ENCODE measurements around the gene KBTBD13. TPM values are rescaled to one million over a fixed set of nuclear protein-coding genes. Genes with fewer than 3 reads are reported as not detected.
"Not testable (repeated sequence)": the region's sequence is repeated elsewhere in the genome, so short reads cannot be mapped to it uniquely, and the experiment has no call there.

The KBTBD13 gene
- total and polyA plus RNA-seq, 8 donors = 0.18 to 1.4 (median 0.71) TPM; not detected in 1

DNA sequence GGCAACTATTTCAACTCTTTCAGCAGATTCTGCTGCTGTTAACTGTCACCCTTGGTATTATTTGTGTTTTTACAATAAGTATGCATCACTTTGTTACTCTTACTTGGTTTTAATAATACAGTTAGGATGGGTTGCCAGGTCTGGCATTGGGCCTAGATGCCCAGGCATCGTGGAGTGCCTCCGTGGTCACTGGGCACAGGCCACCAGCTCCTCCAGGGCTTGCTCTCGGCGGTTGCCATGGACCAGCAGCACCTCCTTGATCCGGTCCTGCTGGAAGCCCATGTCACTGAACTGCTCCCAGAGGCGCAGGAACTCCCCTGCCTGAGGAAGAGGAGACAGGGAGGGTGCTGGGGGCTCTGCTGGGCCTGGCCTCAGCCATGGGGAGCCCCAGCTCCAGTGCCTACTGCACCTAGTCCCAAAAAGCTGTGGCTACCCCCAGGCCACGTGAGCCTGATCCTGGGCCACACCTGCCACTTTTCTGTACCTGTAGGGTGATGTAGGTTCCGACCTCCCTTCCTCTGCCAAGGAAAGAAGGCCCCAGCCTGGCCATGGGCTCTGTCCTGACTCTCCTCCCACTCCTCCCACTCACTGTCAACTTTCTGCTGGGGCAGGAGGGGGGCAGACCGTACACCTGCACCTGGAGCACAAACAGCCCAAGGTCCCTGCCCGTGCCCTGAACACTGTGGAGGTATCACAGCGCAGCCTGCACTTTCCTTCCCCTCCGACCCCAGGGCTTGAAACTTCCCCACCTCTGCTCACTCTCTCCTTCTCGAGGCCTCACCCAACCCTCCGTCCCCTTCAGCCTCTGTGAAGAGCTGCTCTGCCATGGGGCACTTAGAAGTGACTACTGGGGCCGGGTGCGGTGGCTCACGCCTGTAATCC, 16.6 kb downstream of the KBTBD13 start:
- intact Hi-C loops (cut with DNase I) = loop anchor here in 1 of 2 donors (10.0 kb wide), 1 partner anchor 58 kb away; no protein-coding TSS in a partner anchor
- TF ChIP-seq, protein P1, sequence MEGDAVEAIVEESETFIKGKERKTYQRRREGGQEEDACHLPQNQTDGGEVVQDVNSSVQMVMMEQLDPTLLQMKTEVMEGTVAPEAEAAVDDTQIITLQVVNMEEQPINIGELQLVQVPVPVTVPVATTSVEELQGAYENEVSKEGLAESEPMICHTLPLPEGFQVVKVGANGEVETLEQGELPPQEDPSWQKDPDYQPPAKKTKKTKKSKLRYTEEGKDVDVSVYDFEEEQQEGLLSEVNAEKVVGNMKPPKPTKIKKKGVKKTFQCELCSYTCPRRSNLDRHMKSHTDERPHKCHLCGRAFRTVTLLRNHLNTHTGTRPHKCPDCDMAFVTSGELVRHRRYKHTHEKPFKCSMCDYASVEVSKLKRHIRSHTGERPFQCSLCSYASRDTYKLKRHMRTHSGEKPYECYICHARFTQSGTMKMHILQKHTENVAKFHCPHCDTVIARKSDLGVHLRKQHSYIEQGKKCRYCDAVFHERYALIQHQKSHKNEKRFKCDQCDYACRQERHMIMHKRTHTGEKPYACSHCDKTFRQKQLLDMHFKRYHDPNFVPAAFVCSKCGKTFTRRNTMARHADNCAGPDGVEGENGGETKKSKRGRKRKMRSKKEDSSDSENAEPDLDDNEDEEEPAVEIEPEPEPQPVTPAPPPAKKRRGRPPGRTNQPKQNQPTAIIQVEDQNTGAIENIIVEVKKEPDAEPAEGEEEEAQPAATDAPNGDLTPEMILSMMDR (IDR thresholded peaks at IDR 0.05) = no peak
- Histone ChIP-seq H3K4me1 (peaks cover 3 to 4% of the 10 kb centered on the region in 2 donors), H3K9me3 (no peaks in the 10 kb centered on the region), H3K27ac (no peak overlapping the region), H3K36me3 (peaks cover 0 to 15% of the 10 kb centered on the region in 2 donors), H3K4me3 (no peak overlapping the region), H3K27me3 (no peaks in the 10 kb centered on the region)
- DNase-seq = no peak
- ATAC-seq = no peak

- peaks cover 0 to 21% of the 10 kb centered on the region in 2 donors for H3K36me3 ChIP-seq
- not testable (repeated sequence) for H3K27me3 ChIP-seq, H3K4me3 ChIP-seq, H3K4me1 ChIP-seq, DNase-seq, H3K27ac ChIP-seq, H3K9me3 ChIP-seq, ATAC-seq
- intact Hi-C loops (cut with DNase I) = loop anchor here in 1 of 2 donors (10.0 kb wide), 1 partner anchor 59 kb away; no protein-coding TSS in a partner anchor
These were observed 17.2 kb downstream of the KBTBD13 start for GRCh38 chr15:65093793-65094170.

DNA sequence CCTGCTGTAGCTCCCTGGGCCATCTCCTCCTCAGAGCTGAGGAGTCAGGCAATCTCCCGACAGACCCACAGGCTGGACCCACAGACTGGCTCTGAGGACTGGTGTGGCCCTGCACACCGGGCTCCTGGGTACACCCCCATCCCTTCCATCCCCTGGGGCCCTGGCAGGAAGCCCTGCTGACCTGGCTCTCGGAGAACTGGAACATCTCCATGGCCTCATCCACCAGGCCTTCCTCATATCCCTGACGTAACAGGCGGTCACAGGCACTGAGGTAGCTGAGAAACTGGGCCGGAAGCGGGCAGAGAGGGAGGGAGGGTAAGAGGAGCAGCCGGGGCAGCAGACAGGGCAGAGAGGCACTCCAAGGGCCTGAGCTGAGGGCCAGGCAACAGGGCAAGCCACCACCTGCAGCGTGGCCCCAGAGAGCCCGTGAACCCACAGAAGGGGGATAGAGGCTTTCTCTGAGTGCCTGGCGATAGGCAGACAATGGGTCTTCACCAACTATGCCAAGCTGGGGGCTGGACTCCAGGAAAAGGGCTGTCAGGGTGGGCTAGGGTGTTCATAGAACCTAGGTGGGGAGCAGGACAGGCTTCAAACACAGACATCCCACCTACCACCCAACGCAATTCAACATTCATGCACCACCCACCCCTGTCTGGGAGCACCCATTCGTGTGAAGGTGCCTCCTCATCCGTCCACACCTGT, 17.9 kb downstream of the KBTBD13 start:
- H3K4me3 ChIP-seq = no peak overlapping the region
- H3K9me3 ChIP-seq = no peaks in the 10 kb centered on the region
- no peaks in the 10 kb centered on the region for H3K27me3 ChIP-seq
- H3K27ac ChIP-seq = no peak overlapping the region
- ATAC-seq (peak; percentile 67), DNase-seq (no peak)
- TF ChIP-seq, protein P1 (IDR thresholded peaks at IDR 0.05) = no peak
- H3K36me3 ChIP-seq = peaks cover 3 to 28% of the 10 kb centered on the region in 2 donors
- H3K4me1 ChIP-seq = no peaks in the 10 kb centered on the region
- intact Hi-C loops (cut with DNase I) = loop anchor here in 1 of 2 donors (10.0 kb wide), 1 partner anchor 60 kb away; no protein-coding TSS in a partner anchor

DNA sequence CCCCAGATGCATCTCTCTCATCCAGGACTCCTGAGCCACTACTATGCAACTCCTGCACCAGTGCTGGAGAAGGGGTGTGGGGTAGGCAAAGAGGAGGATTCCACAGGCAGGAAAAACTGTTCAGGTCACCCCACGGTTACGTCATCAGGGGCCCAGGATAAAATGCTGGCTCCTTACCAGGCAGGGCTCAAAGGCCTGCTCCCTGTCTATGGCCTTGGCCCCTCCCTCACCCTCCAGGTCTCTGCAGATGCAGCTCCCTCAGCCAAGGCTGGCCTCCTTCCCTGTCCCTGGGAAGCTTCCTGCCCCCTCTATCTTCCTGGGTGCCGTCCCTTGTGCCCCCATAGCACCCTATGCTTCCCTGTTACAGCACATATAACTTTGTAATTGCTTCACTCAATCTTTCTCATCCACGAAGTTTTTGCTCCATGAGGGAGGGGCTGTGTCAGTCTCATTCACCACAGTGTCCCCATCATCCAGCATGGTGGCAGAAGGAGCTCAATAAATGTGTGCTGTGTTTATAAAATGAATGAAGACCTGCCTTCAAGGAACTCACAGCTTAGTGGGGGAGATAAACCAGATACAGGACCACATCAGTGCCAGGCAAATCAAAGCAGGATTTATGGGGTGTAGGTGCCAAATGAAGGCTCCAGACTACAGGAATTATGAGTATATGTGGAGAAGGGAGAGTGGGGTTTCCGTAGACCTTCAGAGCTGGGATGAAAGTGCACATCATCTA, 18.6 kb downstream of the KBTBD13 start:
- ATAC-seq (peak; percentile 17), DNase-seq (no peak)
- no peaks in the 10 kb centered on the region for H3K4me1 ChIP-seq
- H3K36me3 ChIP-seq = peaks cover 3 to 35% of the 10 kb centered on the region in 2 donors
- no peak overlapping the region for H3K4me3 ChIP-seq
- TF ChIP-seq, protein P1 (IDR thresholded peaks at IDR 0.05) = no peak
- intact Hi-C loops (cut with DNase I) = loop anchor here in 1 of 2 donors (10.0 kb wide), 1 partner anchor 60 kb away; no protein-coding TSS in a partner anchor
- no peaks in the 10 kb centered on the region for H3K27me3 ChIP-seq
- no peaks in the 10 kb centered on the region for H3K9me3 ChIP-seq
- no peak overlapping the region for H3K27ac ChIP-seq

DNA sequence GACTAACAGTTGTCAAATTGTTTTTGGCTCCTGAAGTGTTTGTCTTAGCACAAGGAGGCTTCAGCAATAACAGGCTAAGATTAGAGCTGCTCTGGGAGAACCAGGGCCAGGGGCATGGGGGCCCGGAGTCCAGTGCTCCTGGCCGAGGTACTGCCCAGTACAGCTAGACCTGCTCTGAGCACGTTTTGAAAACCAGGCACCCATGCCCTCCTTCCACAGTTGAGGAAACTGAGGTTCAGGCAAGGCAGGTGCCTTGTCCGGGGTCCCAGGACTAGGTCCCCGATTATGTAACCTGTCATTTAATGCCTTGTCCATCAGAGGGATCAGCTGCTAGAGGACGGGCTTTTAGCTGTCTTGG, 19.2 kb downstream of the KBTBD13 start:
- Histone ChIP-seq H3K27me3 (no peaks in the 10 kb centered on the region), H3K4me1 (no peaks in the 10 kb centered on the region), H3K4me3 (no peak overlapping the region), H3K9me3 (no peaks in the 10 kb centered on the region), H3K27ac (no peak overlapping the region), H3K36me3 (peaks cover 3 to 41% of the 10 kb centered on the region in 2 donors)
- intact Hi-C loops (cut with DNase I) = loop anchor here in 1 of 2 donors (10.0 kb wide), 1 partner anchor 61 kb away; no protein-coding TSS in a partner anchor
- no peak for DNase-seq
- TF ChIP-seq, protein P1 (IDR thresholded peaks at IDR 0.05) = no peak
- no peak for ATAC-seq
